Measurements from ENCODE around the gene PAQR9. TPM values are rescaled to one million over a fixed set of nuclear protein-coding genes. Genes with fewer than 3 reads are reported as not detected.

The PAQR9 gene
- total and polyA plus RNA-seq, 9 of the 15 experiments (the other 6 are each of a cell fraction or from before 2014, with no cell fraction given) = 0.04 to 0.58 (median 0.22) TPM

DNA sequence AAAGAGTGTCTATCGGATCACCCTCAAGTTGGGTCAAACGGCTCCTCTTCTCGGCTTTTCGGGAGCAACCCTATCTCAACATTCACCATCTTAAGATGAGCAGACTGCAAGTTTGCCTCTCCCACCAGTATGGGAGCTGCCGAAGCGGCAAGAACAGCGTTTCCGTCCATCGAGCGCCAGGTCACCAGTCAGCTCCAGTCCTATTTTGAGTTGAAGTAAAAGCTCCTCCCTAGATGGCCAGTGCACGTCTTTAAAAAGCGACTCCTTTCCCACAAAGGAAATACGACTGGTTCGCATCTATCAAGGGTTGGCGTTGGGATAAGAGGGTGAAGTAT is 37.5 kb upstream of the PAQR9 start (continued):
- TF ChIP-seq FUS (optimal IDR thresholded peaks at IDR 0.05; ENCODE audit: low read depth, low read length) (no peak), PTTG1 (tag; IDR thresholded peaks at IDR 0.05; ENCODE audit: low read depth) (no peak), ERF (CRISPR knock-in tag; IDR thresholded peaks at IDR 0.05) (0 out of 2 replicates have a peak, but pooled peaks have one; percentile 43), HDAC2 (IDR thresholded peaks at IDR 0.05) (0 out of 2 replicates have a peak, but pooled peaks have one; percentile 48), FOXM1 (IDR thresholded peaks at IDR 0.05; ENCODE audit: low read depth) (peak; percentile 14; the same call in 1 of the 2 replicates), FOXM1 (CRISPR knock-in tag; IDR thresholded peaks at IDR 0.05; ENCODE audit: low read depth) (no peak), RFX5 (IDR thresholded peaks at IDR 0.05; ENCODE audit: low read depth, low read length) (no peak), GTF2E2 (tag; IDR thresholded peaks at IDR 0.05) (no peak), SMAD1 (IDR thresholded peaks at IDR 0.05; ENCODE audit: low read depth, low read length, partially characterized antibody) (no peak), ETV6 (IDR thresholded peaks at IDR 0.05; ENCODE audit: borderline replicate concordance in 1 of 2, low read depth in 2 of 2, low read length in 1 of 2) (no peak), ETV6 (CRISPR knock-in tag; IDR thresholded peaks at IDR 0.05; ENCODE audit: borderline replicate concordance) (no peak), MAFF (IDR thresholded peaks at IDR 0.05; ENCODE audit: low read length) (no peak), CHD4 (IDR thresholded peaks at IDR 0.05; ENCODE audit: insufficient read depth, insufficient replicate concordance, low read depth, low read length, poor library complexity, severe bottlenecking) (no peak), ZNF699 (CRISPR knock-in tag; IDR thresholded peaks at IDR 0.05; ENCODE audit: insufficient replicate concordance) (no peak), RHOXF2B (CRISPR knock-in tag; conservative IDR thresholded peaks at IDR 0.05) (no peak), IFI16 (CRISPR knock-in tag; IDR thresholded peaks at IDR 0.05) (no peak), ZNF212 (CRISPR knock-in tag; IDR thresholded peaks at IDR 0.05) (no peak), ZNF77 (CRISPR knock-in tag; IDR thresholded peaks at IDR 0.05) (no peak), ZNF507 (tag; conservative IDR thresholded peaks at IDR 0.05) (no peak), CSDE1 (IDR thresholded peaks at IDR 0.05) (no peak), CC2D1A (IDR thresholded peaks at IDR 0.05) (peak; percentile 71; the same call in 1 of the 2 replicates), ATF1 (CRISPR knock-in tag; IDR thresholded peaks at IDR 0.05) (no peak), ATF1 (tag; IDR thresholded peaks at IDR 0.05) (no peak), CBX5 (IDR thresholded peaks at IDR 0.05; ENCODE audit: borderline replicate concordance, low read depth) (no peak), HMGN3 (IDR thresholded peaks at IDR 0.05; ENCODE audit: borderline replicate concordance, extremely low read depth, insufficient read length, low read depth, low read length) (no peak), SMARCE1 (IDR thresholded peaks at IDR 0.05) (no peak; the same call in 1 of the 2 replicates), CBFB (CRISPR knock-in tag; IDR thresholded peaks at IDR 0.05) (no peak), ARID1B (IDR thresholded peaks at IDR 0.05) (no peak), ZNF76 (CRISPR knock-in tag; IDR thresholded peaks at IDR 0.05; ENCODE audit: borderline replicate concordance) (no peak), RBM17 (IDR thresholded peaks at IDR 0.05; ENCODE audit: borderline replicate concordance, low read depth, low read length) (no peak)
- TF ChIP-seq, protein P1, sequence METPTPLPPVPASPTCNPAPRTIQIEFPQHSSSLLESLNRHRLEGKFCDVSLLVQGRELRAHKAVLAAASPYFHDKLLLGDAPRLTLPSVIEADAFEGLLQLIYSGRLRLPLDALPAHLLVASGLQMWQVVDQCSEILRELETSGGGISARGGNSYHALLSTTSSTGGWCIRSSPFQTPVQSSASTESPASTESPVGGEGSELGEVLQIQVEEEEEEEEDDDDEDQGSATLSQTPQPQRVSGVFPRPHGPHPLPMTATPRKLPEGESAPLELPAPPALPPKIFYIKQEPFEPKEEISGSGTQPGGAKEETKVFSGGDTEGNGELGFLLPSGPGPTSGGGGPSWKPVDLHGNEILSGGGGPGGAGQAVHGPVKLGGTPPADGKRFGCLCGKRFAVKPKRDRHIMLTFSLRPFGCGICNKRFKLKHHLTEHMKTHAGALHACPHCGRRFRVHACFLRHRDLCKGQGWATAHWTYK (CRISPR knock-in tag; IDR thresholded peaks at IDR 0.05) = no peak
- TF ChIP-seq, protein P2, sequence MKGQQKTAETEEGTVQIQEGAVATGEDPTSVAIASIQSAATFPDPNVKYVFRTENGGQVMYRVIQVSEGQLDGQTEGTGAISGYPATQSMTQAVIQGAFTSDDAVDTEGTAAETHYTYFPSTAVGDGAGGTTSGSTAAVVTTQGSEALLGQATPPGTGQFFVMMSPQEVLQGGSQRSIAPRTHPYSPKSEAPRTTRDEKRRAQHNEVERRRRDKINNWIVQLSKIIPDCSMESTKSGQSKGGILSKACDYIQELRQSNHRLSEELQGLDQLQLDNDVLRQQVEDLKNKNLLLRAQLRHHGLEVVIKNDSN (CRISPR knock-in tag; IDR thresholded peaks at IDR 0.05) = no peak

Measured in K562 (cell line).